GM21526 (cell line): ENCODE results near the gene SLC9B1.

Source experiments
- ATAC-seq: cut with Tn5 transposase; IDR thresholded peaks from one replicate; pipeline ENCODE4 v1.9.1; 2021; ENCODE audit warnings: moderate library complexity; ENCODE audit not compliant: unreplicated experiment, low FRiP score

The SLC9B1 gene, protein sequence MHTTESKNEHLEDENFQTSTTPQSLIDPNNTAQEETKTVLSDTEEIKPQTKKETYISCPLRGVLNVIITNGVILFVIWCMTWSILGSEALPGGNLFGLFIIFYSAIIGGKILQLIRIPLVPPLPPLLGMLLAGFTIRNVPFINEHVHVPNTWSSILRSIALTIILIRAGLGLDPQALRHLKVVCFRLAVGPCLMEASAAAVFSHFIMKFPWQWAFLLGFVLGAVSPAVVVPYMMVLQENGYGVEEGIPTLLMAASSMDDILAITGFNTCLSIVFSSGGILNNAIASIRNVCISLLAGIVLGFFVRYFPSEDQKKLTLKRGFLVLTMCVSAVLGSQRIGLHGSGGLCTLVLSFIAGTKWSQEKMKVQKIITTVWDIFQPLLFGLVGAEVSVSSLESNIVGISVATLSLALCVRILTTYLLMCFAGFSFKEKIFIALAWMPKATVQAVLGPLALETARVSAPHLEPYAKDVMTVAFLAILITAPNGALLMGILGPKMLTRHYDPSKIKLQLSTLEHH

DNA sequence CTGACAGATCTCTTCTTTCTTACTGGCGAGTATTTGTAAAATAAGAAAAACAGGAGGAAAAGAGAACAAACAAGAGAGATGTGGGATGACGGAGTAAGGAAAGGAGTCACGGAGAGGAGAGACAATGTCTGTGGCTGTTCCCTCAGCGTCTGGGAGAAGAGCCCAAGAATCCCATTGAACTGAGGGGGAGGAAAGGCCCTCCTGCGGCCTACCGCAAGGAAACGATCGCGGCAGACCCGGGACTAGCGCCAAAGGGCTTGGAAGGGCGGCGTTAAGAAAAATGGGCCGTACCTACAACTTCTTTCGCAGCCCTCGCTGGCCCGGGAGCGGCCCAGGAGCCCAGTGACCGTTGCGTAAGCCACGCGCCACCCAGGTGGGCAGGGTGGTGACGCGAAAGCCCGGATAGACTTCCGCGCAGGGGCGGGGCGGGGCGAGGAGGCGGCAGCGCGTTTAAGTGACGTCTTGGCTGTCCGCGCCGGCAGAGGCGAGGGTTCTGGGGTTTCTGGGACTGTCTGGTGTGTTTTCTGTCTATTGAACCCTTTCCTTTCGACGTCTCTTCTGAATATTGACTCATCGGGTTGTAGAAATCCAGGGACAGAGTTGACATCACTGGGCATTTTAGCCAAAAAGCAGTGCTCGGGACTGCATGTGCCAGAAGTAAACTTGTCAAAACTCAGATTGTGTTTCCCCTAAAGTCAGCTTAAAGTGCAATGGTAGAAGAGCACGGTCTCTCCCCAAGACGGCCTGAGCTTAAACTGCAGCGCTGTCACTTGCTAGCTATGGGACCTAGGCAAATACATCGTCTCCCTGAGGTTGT lies at the start of gene SLC9B1:
SLC9B1 (minus strand) TSS at position 398 of the 817 bp plus-strand sequence. CDS start 27,994 bp downstream, outside the sequence.
- peak; percentile 99 for ATAC-seq

DNA sequence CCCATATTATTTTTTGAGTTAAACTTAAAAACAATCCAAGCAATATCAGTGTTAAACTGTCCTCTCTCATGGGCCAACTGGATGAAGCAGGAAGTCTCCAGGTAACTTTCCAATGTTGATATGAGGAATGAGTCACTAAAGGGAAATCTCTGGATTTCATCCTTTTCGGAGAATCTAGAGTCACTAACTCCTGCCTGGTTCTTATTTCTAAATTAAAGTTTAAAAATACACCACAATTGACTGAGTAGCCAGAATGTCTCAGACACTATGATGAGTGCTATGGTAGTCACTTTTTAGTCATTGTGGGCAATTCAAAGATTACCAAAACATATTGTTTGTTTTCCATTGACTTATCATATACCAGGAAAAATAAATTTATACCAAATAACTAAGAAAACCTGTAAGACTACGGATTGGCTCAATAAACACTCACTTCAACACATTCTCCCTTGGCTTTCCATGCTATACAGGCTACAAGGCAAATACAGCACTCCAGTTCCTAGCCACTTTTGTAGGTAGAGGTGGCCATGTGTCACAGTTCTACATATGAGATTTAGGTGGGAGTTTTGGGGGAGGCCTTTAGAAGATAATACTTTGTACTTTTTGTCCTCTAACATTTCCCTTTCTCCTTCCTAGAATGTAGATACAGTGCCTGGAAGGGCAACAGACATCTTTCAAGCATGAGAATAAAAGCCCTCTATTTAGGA lies 48.5 kb upstream of the SLC9B1 start:
- ATAC-seq: no peak

DNA sequence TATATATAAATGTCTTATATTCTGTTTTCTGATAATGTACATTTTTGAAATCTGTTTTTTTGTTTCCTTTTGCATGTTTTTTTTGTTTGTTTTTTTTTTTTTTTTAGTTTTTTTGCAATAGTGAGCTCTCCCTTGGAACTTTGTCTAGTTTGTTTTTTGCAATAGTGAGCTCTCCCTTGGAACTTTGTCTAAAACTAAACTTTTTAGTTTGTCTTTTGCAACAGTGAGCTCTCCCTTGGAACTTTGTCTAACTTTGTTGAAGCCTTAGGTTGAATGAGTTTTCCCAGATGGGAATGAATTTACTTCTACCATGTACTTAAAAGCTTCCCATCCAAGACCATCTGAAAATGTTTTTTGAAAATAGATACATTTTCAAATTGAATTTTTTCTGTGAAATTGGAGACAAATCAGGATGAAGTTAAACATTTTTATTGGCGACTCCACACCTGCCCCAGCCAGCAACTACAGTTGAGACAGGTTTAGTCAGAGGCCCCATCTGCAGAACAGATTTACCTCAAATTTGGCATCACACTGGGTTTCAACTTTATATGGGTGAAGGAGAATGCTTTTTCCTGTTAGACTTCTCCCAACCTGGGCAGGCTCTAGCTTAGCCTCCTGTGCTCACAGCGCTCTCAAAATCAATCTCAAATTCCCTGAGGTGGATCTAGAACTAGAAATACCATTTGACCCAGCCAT lies 41.1 kb upstream of the SLC9B1 start:
- ATAC-seq: no peak

DNA sequence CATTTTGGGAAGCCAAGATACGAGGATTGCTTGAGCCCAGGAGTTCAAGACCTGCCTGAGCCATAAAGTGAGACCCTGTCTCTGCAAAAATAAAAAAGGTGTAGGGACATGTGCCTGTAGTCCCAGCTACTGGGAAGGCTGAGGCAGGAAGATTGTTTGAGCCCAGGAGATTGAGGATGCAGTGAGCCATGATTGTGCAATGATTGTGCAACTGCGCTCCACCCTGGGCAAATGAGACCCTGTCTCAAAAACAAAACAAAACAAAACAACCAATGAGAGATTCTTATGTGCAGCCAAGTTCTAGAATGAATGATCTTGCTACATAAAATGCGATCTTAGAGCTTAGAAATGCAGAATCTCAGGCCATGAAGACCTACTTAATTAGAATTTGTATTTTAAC lies 34.5 kb upstream of the SLC9B1 start:
- ATAC-seq: no peak

DNA sequence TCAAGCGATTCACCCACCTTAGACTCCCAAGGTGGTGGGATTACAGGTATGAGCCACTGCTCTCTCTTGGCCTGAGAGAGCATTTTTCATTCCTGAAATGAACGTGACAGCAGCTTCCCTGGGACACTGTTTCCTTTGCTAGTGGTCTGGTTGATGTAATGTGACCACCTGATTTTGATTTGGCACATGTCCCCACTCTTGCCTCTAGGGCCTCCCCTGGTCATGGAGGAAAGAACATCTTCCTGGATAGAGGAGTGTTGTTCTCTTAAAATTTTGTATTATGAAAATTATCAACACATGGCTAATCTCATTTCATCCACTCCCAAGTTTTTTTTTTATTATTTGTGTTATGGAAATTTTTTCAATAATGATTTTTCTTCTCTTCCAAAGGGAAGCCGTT lies 33.3 kb upstream of the SLC9B1 start:
- ATAC-seq: no peak

DNA sequence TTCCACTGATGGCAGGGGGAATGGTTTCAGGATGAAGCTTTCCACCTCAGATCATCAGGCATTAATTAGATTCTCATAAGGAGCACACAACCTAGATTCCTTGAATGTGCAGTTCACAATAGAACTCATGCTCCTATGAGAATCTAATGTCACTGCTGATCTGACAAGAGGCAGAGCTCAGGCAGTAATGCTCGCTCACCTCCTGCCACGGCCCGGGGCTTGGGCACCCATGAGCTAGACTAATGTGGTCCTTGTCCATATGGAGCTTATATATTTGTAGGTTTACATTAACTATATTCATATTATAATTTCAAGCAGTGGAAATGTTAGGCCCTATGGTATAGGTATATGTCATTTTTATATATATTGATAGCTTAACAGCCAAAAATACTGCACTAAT lies 32.6 kb upstream of the SLC9B1 start:
- no peak for ATAC-seq

DNA sequence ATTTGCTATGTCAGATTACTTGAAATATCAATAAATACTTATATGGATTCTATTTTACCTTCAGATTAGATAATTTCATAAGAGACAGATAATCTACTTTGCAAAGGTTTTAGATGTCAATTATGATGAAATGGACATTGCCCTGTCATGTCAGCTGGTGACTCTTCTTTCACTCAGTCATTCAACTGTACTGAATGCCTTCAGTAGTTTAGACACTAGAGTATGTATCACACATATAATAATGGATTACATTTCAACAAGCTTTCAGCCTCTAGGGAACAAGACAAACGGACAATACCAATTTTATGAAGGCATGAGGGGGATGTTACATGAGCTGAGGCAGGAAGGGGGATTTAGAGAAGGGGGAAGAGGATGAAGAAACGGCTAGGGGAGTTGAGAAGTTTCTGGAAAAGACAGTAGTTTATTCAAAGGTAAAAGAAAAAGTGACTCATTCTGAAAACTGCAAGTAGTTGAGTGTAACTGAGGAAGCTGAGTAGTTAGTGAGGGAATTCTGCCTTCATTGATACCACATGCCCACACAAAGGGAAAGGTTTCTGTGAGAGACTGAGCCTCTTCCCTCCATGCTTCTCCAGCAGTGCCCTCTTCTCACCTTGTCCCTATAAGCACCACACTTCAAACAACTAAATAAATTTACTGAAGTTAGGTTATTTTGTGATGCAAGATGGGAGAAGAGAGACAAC lies 31.4 kb upstream of the SLC9B1 start:
- ATAC-seq: no peak

DNA sequence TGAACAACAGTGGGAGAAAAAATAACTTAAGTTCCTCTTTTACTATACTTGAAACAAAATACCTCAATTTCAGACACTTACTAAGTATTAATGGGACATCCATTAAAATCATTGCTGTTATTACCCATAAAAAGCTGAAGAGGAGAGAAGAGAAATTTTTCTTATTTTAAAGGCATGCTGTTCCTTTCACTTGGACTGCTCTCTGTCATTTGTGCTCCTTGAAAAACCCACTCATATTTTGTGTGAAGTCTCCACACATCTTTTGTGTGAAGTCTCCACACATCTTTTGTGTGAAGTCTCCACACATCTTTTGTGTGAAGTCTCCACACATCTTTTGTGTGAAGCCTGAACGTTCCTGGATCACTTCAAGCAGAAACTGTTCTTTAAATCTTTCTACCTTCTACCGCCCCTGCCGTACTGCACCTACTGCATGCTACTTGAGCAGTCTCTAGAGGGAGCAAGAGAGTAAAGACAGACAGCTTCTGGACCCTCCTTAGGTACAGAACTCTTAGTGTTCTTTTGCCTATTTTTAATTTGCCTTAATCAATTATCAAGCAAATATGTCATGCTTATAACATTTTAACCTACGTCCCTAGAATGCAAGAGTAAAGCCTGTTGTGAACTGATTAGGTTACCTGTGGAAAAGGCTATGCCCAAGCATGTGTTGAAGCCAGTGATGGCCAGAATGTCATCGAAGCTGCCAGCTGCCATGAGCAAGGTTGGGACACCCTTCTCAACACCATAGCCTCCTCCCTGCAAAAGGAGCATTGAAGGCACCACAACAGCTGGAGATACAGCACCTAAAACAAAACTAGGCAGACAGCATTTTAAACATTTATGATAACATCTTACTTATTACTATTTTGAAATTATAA lies 27.1 kb upstream of the SLC9B1 start:
- peak; percentile 99 for ATAC-seq

DNA sequence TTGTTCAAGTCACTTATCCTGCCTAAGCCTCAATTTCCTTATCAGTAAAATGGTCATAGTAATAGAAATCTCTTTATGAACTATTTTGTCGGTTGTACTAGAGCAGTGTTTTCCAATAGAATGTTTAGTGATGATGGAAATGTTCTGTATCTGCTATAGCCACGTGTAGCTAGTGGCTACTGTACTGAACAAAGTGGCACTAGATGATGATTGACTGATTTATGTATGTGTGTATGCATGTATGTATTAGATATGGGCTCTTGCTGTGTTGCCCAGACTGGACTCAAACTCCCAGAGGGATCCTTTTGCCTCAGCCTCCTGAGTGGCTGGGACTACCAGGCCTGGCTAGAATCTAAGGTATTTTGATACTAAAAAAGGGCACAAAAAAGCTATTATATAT lies 24.7 kb upstream of the SLC9B1 start:
- ATAC-seq: no peak

DNA sequence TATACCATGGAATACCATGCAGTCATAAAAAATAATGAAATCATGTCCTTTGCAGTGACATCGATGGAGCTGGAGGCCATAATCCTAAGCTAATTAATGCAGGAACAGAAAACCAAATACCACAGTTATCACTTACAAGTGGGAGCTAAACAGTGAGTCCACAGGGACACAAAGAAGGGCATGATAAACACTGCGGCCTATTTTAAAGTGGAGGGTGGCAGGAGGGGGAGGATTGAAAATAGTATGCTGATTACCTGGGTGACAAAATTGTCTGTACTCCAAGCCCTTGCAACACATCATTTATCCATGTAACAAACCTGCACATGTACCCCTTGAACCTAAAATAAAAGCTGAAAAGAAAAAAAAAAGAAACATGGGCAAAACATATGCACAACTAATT lies 16.7 kb upstream of the SLC9B1 start:
- no peak for ATAC-seq

DNA sequence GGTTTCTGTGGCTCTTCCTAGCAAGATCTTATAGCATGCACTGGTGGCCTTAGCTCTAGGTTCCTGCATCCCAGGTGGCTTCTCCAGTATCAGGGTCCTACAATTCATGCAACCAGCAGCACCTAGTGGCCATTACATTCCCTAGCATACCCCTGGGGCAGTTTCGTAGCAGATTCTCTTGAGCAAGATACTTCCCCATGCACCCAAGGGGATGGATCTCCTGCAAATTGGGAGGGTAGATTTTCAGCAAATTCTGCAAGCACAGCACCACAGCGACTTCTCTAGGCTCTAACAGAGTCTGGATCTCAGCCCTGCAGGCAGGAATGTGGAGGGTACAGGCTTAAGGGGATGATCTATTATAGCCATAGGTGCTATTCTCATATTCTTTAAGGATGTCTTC lies 13.1 kb upstream of the SLC9B1 start:
- ATAC-seq: peak; percentile 68

DNA sequence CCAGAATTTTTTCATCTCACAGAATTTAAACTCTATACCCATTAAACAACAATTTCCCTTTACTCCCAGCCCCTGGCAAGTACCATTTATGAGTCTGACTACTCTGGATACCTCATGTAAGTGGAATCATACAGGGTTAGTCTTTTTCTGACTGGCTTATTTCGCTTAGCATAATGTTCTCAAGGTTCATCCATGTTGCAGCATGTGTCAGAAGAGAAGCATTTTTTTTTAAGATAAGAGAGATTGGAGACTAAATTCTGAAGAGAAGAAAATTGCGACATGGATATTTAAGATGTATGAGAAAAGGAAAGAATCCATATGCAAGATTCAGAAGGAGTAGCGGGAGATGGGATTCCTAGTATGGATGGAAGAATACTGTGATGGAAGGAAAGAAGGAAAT lies 11.3 kb upstream of the SLC9B1 start:
- no peak for ATAC-seq

DNA sequence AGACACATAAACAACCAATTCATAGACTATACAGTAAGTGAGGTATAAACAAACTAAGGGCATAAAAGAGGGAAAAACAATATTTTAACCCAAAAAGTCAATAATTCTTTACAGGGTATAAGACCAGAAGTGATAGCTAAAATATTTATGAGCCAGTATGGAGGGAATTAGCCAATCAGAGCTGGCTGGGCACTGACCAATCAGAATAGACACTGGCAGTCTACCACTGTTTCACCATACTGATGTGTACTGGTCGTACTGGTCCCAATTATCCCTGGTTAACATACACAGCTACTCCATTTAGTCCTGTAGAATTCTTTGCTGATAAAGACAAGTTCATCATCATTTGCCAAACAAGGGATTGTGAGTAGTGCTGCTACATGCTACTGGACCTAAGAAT lies 9.8 kb upstream of the SLC9B1 start:
- ATAC-seq: no peak

DNA sequence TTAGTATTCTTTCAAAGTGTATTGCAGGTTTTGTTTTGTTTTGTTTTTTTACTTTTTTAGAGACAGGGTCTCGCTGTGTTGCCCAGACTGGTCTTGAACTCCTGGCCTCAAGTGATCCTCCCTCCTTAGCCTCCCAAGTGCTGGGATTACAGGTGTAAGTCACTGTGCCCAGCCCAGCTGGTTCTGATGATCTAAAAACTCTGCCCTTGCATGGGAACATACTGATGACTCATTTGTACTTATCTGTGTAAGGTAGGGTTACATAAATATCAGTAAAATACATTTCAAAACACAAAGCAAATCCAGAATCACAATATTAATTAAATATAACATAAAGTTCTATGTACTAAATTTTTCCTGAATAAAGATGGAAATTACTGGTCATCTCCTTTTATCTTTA lies 7.4 kb upstream of the SLC9B1 start:
- ATAC-seq: no peak

DNA sequence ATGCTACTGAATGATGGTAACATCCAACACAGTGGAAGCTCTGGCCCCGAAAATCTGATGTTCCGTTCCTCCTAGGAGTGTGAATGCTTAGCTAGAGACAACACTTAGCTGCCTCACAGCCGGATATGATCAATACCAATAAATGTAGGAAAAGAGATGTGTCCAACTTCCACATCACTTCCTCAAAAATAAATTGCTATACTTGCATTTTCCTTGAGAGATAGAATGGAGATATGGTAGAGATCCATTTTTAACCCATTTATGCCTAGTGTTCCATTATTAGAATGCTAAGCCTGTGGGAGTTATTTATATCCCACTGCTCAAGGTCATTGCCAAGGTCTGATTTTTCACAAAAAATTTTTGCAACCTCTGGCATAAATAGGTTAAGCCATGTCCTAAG lies 5.5 kb upstream of the SLC9B1 start:
- ATAC-seq: no peak

DNA sequence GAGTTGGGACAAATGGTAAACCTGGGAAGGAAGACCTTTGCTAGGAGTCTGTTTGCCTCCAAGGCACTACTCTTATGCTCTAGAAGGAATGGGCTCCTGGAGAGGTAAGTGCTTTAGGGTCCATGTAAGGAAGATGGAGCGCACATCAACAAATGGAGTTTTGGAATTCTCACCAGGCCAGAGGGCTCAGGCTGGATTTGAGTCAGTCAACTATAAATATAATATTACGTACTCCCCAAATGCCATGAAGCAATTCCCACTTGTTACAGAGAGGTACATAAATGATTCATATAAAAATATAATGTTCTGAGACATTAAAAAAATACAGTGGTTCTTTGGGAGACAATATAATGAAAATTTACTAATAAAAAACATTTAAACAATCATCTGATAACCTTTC lies 1.6 kb upstream of the SLC9B1 start:
- no peak for ATAC-seq

DNA sequence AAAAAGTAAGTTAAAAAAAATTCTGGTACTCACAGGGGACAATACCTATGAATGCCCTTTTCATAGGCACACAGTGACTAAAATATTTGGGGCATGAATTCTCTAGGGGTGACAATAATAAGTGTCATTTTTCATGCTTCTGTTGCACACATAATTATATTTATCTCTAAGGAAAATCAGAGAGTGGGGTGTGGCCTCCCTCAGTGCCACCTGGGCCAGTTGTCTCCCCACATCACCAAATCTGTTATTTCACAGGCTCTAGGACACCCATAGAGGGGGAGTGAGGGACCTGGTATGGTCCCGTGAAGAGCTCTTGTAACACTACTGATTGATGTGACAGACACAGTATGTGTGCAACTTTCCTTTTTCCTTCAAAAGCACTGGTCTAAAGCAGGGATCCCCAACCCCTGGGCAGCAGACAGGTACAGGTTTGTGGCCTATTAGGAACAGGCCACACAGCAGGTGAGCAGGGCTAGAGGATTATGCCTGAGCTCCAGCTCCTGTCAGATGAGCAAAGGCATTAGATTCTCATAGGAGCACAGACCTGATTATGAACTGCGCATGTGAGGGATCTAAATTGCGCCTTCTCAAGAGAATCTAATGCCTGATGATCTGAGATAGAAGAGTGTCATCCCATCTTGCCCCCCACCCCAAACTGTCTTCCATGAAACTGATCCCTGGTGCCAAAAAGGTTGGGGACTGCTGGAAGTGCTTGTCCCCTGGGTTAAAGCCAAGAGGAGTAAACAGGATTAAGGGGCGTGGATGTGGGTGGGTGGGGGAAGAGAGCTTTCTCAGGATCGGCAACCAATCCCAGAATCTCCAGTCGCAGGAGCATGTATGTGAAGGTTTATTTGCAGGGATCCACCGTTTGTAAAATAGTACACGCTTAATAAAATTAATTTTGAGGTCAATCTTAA lies 856 bp downstream of the SLC9B1 start:
- ATAC-seq: no peak

DNA sequence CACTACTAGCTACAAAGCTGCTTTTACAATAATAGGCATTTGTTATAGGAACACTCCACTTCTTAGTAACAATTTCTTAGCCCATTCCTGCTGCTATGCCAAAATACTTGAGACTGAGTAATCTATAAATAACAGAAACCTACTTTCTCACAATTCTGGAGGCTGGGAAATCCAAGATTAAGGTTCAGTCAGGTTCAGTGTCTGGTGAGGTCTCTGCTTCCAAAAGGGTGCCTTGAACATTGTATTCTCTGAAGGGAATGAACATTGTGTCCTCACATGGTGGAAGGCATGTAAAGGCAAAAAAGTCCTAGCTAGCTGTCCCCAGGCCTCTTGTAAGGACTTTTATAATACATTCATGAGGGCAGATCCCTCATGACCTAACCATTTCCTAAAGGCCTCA lies 7.0 kb downstream of the SLC9B1 start:
- ATAC-seq: no peak
